ENCODE results near the gene C3orf20.

The C3orf20 gene

GRCh38 chr3:14786369-14786768 lies 111.4 kb downstream of the C3orf20 start:
- no peak overlapping the region for H3K4me3 ChIP-seq (ENCODE audit: low read depth, low read length)
- no peak for DNase-seq (ENCODE audit: low read depth)
- no peak for TF ChIP-seq CTCF (conservative IDR thresholded peaks at IDR 0.05; ENCODE audit: low read depth, low read length)

DNA sequence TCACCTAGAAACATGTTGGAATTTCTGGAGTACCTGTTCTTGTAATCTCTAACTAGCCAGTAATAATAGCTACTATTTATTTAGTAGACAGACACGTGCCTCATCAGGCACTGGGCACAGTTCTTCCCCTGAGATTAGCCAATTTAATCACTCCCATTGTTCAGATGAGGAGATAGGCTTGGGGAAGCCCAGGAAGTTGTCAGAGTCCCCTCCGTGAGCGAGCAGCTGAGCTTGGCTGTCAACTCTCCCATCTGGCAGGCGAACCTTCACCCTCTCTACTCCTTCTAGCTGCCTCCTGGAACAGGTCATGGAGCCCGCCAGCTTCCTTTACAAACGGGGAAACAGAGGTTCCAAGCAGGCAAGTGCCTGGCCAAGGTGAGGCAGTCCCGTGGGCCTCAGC lies 112.7 kb downstream of the C3orf20 start:
- TF ChIP-seq CTCF (conservative IDR thresholded peaks at IDR 0.05; ENCODE audit: low read depth, low read length) = no peak
- no peak for DNase-seq (ENCODE audit: low read depth)
- no peak overlapping the region for H3K4me3 ChIP-seq (ENCODE audit: low read depth, low read length)

- no peak for DNase-seq (ENCODE audit: low read depth)
- H3K4me3 ChIP-seq (ENCODE audit: low read depth, low read length) = no peak overlapping the region
- no peak for TF ChIP-seq CTCF (conservative IDR thresholded peaks at IDR 0.05; ENCODE audit: low read depth, low read length)
These were observed 113.7 kb downstream of the C3orf20 start for GRCh38 chr3:14788644-14789043.

DNA sequence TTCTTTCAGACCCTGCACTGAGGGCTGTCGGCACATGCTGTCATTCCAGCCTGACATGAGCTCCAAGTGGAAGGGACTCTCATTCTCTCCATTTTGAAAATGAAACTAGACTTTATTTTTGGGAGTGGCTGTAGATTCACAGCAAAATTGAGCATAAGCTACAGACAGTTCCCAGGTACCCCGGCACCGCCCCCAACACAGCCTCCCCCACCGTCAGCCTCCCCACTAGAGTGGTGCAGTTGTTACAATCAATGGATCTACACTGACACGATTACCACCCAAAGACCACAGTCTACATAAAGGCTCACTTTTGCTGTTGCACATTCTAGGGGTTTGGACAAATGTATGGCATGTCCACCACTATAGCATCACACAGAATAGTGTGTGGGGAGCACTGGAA lies 114.3 kb downstream of the C3orf20 start:
- DNase-seq (ENCODE audit: low read depth) = no peak
- TF ChIP-seq CTCF (conservative IDR thresholded peaks at IDR 0.05; ENCODE audit: low read depth, low read length) = no peak
- H3K4me3 ChIP-seq (ENCODE audit: low read depth, low read length) = no peak overlapping the region

DNA sequence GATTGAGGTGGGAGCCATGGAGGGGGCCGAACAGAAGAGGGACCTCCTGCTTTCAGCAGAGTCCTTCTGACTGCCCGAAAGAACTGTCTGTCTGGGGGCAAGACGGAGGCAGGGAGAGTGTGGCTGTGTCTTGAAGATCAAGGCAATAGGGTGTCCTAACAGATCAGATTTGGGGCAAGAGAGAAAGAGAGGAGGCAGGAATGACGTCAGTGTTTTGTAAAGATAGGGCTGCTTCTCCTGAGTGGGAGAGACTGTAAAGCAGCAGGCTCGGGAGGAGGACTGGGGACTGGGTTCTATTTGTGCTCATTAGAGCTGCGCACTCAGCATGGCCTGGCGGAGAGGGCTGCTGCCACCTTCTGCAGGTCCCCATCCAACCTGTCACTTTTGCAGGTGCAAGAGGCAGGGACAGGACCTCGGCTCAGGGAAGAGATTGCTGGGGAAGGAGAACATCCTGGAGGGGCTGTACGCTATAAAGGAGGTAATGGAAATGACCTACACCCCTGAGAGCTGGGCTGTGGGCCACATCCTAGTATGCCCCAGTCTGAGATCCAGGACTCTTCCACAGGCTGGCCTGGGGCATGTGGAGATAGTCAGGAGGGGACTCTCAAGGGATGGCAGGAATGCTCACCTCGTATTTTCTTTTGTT lies 114.8 kb downstream of the C3orf20 start:
- TF ChIP-seq CTCF (conservative IDR thresholded peaks at IDR 0.05; ENCODE audit: low read depth, low read length) = no peak
- no peak overlapping the region for H3K4me3 ChIP-seq (ENCODE audit: low read depth, low read length)
- DNase-seq (ENCODE audit: low read depth) = no peak

DNA sequence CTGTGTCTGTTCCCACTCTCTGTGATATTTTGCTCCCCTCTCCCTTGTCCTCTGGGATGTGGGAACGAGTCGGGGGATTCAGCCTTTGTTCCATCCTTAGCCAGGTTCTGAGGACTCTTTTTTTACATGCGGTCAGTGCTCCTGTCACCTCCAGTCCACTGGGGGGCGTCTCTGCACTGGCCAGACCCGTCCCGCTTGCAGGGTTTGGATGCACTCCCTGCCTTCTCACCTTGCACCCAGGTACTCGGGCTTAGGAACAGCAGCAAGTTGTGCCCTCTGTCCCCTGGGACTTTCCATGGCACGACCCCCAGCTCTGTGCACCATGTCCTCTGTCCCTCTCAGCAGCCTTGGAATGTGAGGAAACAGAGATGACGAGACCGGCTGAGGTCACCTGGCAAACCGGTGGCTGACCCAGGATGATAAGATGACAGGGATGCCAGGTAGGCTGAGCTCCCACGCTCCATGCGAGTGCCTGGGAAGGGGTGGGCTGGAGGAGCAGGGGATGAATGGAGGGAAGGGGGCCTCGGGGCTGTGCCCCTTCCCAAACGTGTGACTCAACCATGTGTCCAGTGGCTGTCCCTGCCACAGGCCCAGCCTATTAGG lies 116.5 kb downstream of the C3orf20 start:
- DNase-seq (ENCODE audit: low read depth) = peak; percentile 54
- TF ChIP-seq CTCF (conservative IDR thresholded peaks at IDR 0.05; ENCODE audit: low read depth, low read length) = peak; percentile 80
- H3K4me3 ChIP-seq (ENCODE audit: low read depth, low read length) = no peak overlapping the region

DNA sequence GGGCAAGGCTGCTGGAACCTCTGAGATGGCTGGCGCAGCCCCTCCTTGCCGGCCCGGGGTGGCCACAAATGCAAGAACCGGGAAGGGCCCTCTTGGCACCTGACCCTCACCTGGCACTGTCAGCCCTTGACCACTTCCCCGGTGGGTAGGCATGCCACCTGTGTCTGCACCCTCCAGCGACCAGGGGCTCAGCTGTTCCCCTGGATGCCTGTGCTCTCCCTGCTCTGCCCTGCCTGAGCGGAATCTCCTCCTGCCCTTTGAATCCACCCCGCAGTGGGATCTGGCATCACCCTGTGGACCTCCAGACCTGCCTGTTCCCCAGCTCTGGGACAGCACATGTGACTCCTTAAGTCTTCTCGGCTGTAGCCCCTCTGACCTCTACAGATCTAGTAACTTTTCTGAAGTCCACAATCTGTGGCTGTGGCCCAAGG lies 117.8 kb downstream of the C3orf20 start:
- TF ChIP-seq CTCF (conservative IDR thresholded peaks at IDR 0.05; ENCODE audit: low read depth, low read length) = no peak
- no peak for DNase-seq (ENCODE audit: low read depth)
- H3K4me3 ChIP-seq (ENCODE audit: low read depth, low read length) = no peak overlapping the region

Measured in choroid plexus epithelial cell (primary cell).